ENCODE measurements around the gene AHNAK.
A peak's percentile ranks its signal among the peaks of the same experiment; 100 is the strongest.
"Not testable (repeated sequence)": the region's sequence is repeated elsewhere in the genome, so short reads cannot be mapped to it uniquely, and the experiment has no call there.

The AHNAK gene

GRCh38 chr11:62401356-62401755, 145.2 kb downstream of the AHNAK start:
- no peak for DNase-seq

GRCh38 chr11:62400760-62401159, 145.8 kb downstream of the AHNAK start:
- DNase-seq: no peak

GRCh38 chr11:62400281-62400680, 146.3 kb downstream of the AHNAK start:
- DNase-seq: no peak

- no peak for DNase-seq
Observed at GRCh38 chr11:62399878-62400266, 146.7 kb downstream of the AHNAK start.

- no peak for DNase-seq
Observed at GRCh38 chr11:62399172-62399877, 147.3 kb downstream of the AHNAK start.

GRCh38 chr11:62398011-62398994, 148.3 kb downstream of the AHNAK start:
- DNase-seq: no peak

GRCh38 chr11:62395885-62396551, 150.6 kb downstream of the AHNAK start:
- DNase-seq: no peak

- DNase-seq: peak; percentile 6
Observed at GRCh38 chr11:62394825-62395538, 151.6 kb downstream of the AHNAK start.

GRCh38 chr11:62393735-62394134, 152.9 kb downstream of the AHNAK start:
- no peak for DNase-seq

GRCh38 chr11:62393061-62393611, 153.5 kb downstream of the AHNAK start:
- DNase-seq: peak; percentile 1

- DNase-seq: no peak
Observed at GRCh38 chr11:62392506-62392905, 154.1 kb downstream of the AHNAK start.

- no peak for DNase-seq
Observed at GRCh38 chr11:62391642-62392425, 154.8 kb downstream of the AHNAK start.

- DNase-seq: no peak
Observed at GRCh38 chr11:62390722-62391121, 155.9 kb downstream of the AHNAK start.

- DNase-seq: no peak
Observed at GRCh38 chr11:62390237-62390636, 156.4 kb downstream of the AHNAK start.

GRCh38 chr11:62388999-62389398, 157.6 kb downstream of the AHNAK start:
- DNase-seq: no peak

- no peak for DNase-seq
Observed at GRCh38 chr11:62387381-62387780, 159.2 kb downstream of the AHNAK start.

GRCh38 chr11:62386083-62386482, 160.5 kb downstream of the AHNAK start:
- not testable (repeated sequence) for DNase-seq

GRCh38 chr11:62383822-62384221, 162.8 kb downstream of the AHNAK start:
- DNase-seq: no peak
